Activated effector memory CD4-positive, alpha-beta T cell treated with anti-CD3 and anti-CD28 coated beads, Interleukin-2, amount 50 U/mL, for 16 hours (primary cell): ENCODE results near the gene GDF11.

Experiments
- DNase-seq: peaks from one replicate; pipeline ENCODE4 v3.0.0-alpha.2; 2020

The GDF11 gene

GRCh38 chr12:55742719-55743405 lies at the start of gene GDF11:
Gene GDF11, plus strand, starts transcription at chr12:55743122. Its CDS starts 195 bp downstream, at chr12:55743317.
- DNase-seq = peak; percentile 90

- no peak for DNase-seq
These were observed 49.4 kb upstream of the GDF11 start for GRCh38 chr12:55693323-55694187.

GRCh38 chr12:55694188-55694515 lies 48.8 kb upstream of the GDF11 start:
- no peak for DNase-seq

- peak; percentile 39 for DNase-seq
These were observed 48.3 kb upstream of the GDF11 start for GRCh38 chr12:55694651-55695050.

- peak; percentile 46 for DNase-seq
These were observed 47.6 kb upstream of the GDF11 start for GRCh38 chr12:55695349-55695748.

- no peak for DNase-seq
These were observed 46.8 kb upstream of the GDF11 start for GRCh38 chr12:55696141-55696540.

- DNase-seq = no peak
These were observed 46.0 kb upstream of the GDF11 start for GRCh38 chr12:55696796-55697462.

- DNase-seq = peak; percentile 36
These were observed 45.2 kb upstream of the GDF11 start for GRCh38 chr12:55697686-55698085.

GRCh38 chr12:55698241-55698955 lies 44.5 kb upstream of the GDF11 start:
- DNase-seq = peak; percentile 57

GRCh38 chr12:55698965-55699364 lies 44.0 kb upstream of the GDF11 start:
- peak; percentile 42 for DNase-seq

- DNase-seq = peak; percentile 33
These were observed 43.4 kb upstream of the GDF11 start for GRCh38 chr12:55699471-55700055.

- peak; percentile 48 for DNase-seq
These were observed 42.5 kb upstream of the GDF11 start for GRCh38 chr12:55700255-55701018.

GRCh38 chr12:55702861-55703260 lies 40.1 kb upstream of the GDF11 start:
- DNase-seq = no peak

GRCh38 chr12:55703288-55703687 lies 39.6 kb upstream of the GDF11 start:
- DNase-seq = no peak

GRCh38 chr12:55703901-55704761 lies 38.8 kb upstream of the GDF11 start:
- no peak for DNase-seq

GRCh38 chr12:55704824-55705718 lies 37.9 kb upstream of the GDF11 start:
- DNase-seq = no peak

GRCh38 chr12:55705782-55706402 lies 37.0 kb upstream of the GDF11 start:
- DNase-seq = peak; percentile 71

- DNase-seq = no peak
These were observed 36.2 kb upstream of the GDF11 start for GRCh38 chr12:55706568-55707218.

GRCh38 chr12:55707219-55707671 lies 35.7 kb upstream of the GDF11 start:
- no peak for DNase-seq
